GM21737 (cell line): ENCODE measurements around the gene IFNGR2.
"Not testable (repeated sequence)": the region's sequence is repeated elsewhere in the genome, so short reads cannot be mapped to it uniquely, and the experiment has no call there.

Experiments
- ATAC-seq: cut with Tn5 transposase; IDR thresholded peaks from one replicate; pipeline ENCODE4 v1.9.1; 2021; ENCODE audit warnings: mild to moderate bottlenecking, moderate library complexity; ENCODE audit not compliant: unreplicated experiment

IFNGR2 gene

DNA sequence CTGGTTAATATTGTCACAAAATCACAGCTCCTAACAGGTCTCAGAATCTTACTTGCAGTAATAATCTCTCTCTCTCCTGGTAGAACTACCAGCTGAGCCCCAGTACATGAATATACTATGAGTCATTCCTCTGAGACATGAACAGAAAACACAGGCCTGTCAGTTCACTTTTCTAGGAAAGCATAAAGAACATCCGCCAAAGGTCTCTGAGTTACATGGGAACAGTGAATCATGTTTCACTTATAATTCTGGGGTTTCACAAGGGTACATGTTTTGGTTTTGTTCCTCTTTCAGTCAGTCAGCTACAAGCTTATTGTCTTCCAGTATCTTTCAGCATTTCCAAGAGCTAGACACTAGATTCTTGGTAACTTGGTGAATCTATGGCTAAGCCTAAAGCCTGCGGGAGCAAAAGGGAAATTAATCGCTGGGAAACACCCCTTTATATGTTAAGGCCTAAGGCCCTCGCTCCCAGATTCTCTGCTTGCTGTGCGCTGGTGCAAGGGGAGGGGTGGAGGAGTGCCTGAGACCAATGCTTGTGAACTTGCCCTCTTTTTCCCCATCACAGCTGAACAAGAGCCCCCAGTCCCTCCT, 31.7 kb downstream of the IFNGR2 start:
- peak; percentile 81 for ATAC-seq

DNA sequence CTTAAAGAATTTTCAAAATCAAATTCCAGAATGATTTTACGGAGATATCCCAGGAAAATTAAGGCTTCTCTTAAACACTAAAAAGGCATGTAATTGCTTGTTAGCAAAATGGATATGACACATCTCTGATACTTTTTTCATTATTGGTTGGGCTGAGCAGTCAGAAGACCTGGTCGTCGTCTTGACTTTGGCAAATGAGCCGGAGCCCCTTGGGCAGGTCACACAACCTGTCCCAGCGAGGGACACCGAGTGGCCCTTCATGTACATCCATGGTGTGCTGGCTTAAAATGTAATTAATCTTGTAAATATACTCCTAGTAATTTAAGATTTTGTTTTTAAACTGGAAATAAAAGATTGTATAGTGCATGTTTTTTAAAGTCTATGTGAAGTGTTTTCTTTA, 33.9 kb downstream of the IFNGR2 start:
- ATAC-seq, result no peak

DNA sequence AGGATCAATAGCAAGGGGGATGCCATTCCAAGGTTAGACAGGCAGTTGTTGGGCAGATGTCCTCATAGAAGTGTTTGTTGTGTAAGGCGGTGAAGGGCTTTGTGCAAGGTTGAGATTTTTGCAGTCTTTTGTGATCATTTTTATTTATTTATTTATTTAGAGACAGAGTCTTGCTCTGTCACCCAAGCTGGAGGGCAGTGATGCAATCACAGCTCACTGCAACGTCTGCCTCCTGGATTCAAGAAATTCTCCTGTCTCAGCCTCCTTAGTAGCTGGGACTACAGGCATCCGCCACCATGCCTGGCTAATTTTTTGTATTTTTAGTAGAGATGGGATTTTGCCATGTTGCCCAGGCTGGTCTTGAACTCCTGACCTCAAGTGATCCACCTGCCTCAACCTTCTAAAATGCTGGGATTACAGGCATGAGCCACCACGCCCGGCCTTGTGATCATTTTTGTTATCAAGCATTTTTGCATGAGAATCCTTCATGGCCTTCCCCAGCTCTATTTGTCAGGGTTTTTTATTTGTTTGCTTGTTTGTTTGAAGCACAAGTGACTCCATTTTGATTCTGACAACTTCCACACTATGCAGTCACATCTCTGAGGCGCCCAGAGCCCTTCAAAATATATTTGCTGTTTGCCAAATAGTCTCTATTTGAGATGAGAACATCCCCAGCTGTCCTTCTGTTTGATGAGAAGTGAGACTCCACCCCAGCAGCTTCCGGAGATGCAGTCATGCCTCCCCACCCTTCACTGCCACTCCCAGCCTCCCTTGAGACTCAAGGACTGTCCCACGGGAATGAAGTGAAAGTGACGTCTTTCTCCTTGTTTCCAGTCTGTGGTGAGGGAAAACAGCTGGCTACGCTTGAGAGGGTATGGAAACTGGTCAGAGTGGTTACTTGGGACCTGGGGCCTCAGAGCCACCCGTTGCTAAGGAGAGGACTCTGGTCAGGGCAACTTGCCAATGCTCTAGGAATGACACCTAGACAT, 38.6 kb downstream of the IFNGR2 start:
- ATAC-seq, result peak; percentile 67

DNA sequence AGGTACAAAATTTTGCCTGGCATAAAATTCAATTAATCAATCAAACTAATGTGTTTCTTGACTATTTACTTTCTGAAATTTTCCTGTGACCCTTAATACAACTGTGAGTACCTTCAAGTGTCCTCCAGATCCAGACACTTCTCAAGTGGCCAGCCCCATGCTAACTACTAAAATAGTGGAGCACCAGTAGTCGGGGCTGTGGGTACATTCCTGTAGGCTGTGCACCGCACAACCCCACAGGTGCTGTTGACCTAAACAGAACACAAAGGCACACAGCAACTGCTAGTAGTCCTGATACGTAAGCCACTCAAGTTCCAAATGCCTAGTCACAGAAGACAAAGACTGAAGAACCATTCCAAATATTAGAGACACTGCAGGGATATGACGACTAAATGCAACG, 40.0 kb downstream of the IFNGR2 start:
- ATAC-seq, result no peak

DNA sequence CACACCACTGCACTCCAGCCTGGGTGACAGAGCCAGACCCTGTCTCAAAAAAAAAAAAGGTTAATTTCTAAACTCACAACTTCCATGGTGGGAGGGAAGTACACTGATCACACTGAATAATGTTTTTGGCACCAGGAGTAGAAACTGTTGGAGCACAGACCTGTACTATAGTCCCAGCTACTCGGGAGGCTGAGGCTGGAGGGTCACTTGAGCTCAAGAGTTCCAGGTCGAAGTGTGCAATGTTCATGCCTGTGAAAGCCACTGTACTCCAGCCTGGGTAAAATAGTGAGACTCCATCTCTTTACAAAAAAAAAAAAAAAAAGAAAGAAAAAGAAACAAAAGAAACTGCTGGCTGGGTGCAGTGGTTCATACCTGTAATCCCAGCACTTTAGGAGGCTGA, 41.3 kb downstream of the IFNGR2 start:
- no peak for ATAC-seq

DNA sequence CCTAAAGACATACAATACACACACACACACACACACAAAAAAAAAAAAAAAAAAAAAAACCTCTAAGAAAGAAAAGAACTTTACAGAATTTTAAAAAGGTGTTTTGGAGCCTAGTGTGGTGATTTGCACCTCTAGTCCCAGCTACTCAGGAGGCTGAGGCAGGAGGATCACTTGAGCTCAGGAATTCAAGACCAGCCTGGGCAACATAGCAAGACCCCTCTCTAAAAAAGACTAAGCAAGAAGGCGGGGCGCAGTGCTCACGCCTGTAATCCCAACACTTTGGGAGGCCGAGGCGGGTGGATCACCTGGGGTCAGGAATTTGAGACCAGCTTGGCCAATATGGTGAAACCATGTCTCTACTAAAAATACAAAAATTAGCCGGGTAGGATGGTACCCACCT, 43.4 kb downstream of the IFNGR2 start:
- not testable (repeated sequence) for ATAC-seq

DNA sequence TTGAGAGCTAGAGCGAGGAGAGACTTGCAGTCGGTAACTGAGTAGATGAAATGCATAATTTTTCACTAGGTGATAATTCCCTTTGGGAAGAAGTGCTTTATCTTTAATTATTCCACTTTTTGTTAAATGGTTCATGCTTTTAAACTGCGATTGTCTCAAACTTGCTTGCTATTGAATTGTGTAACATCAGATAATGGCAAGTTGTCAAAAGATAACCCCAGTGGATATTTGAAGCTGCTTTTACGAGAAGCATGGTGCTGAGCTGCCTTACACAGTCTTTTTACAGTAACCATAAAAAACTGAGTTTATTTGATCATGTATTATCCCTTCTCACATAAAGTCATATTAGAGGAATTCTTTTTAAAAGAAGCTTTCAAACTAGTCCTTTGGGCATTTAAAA, 46.4 kb downstream of the IFNGR2 start:
- ATAC-seq, result no peak

DNA sequence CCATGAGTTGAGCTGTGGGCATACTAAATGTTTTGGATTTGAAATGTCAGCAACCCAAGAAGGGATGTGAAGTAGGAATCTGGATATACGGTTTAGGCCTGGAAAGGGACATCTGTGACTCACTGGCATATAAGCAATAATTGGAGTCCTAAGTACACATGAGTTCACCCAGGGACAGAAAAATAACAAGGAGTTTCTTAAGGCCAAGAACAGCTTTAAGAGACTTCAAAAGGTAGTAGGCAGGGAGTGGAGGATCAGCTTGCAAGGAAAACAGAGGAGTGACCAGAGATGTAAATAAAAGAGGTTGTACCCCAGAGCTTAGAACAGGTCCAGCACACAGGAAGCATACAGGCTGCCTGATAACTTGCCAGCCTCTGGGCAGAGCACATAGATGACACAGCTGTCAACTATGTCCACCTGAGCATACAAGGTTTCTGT, 48.4 kb downstream of the IFNGR2 start:
- ATAC-seq, result no peak

DNA sequence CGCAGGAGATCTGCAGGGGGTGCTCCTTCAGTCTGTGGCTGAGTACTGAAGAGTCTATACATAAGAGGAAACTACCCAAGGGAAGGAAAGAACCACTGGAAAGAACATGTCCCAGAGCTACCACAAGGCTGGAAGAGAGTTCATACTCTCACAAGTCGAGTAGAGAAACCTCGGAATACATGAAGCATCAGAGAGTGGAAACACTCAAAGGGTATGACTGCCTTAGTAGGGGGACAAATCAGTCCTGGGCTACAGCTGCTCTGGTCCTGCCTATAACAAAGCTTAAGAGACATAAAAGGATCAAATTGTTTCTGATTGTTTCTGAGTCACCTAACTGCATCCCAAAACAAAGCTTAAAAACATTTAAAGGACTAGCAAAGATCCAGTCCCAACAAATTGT, 49.1 kb downstream of the IFNGR2 start:
- no peak for ATAC-seq

DNA sequence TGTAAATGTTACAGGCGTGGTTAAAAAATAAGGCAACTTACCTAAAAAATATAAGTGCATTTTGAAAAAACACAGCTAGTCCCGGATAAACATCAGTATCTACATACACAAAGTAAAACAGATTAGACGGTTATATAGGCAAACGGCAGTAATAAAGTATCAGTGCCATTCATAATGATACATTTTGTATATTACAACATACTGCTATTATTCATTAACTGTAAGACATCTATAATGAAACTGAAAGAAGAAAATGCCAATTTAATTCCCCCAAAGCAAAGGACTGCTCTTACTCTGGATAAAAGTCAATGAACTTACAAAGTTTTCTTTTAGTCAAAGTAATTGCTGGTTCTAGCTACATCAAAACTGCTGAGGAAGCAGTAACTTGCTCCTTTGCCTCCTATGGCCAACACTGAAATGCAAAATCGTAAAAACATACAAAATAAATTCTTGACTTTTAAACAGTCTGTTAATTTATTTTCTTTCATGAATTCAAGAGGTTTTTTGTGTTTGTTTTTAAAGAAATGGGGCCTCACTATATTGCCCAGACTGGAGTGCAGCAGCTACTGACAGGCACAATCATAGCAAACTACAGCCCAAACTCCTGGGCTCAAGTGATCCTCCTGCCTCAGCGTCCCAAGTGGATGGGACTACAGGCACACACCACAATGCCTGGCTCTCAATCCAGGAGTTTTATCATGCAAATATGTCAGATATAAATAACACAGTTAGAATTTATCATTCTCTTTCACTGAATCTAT, 52.7 kb downstream of the IFNGR2 start:
- ATAC-seq, result no peak

DNA sequence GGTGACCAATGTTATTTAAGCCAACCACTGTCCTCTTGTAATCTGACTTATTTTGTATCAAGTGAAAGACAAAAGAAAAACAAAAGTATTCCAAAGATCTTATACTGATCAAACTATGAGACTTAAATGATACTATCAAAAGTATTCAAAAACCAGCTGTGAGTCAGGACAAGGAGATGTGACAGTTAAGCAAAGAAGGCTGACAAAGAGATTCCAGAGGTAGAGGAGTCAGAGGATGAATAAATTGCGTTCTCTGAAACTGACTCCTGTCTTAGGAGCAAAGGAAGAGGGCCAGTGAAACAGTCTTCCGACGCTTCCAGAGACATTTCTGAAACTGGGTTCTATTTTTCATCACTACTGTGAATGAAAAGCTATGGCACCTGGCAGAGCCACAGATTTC, 55.6 kb downstream of the IFNGR2 start:
- no peak for ATAC-seq

DNA sequence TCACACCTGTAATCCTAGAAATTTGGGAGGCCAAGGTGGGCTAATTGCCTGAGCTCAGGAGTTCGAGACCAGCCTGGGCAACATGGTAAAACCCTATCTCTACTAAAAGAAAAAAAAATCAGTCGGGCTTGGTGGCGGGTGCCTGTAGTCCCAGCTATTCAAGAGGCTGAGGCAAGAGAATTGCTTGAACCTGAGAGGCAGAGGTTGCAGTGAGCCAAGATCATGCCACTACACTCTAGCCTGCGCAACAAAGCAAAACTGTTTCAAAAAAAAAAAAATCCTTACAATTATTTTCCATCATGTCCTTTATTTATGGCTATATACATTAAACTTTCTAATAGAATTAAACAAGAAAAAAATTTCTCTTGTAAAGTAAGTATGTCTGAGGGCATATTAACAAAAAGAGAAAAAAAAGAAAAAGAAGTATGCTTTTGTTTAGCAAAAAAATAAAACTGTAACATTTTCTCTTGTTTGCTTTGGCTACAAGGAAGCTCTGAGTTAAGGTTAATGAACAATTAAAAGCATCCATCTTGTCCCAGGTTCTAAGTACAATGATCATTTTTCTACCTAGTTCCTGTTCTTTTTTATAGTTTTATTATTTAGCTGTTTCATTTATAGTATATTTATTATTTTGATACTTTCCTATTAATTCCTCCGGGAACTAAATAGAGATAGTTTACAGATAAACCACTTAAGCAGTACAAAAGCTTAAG, 58.5 kb downstream of the IFNGR2 start:
- no peak for ATAC-seq

DNA sequence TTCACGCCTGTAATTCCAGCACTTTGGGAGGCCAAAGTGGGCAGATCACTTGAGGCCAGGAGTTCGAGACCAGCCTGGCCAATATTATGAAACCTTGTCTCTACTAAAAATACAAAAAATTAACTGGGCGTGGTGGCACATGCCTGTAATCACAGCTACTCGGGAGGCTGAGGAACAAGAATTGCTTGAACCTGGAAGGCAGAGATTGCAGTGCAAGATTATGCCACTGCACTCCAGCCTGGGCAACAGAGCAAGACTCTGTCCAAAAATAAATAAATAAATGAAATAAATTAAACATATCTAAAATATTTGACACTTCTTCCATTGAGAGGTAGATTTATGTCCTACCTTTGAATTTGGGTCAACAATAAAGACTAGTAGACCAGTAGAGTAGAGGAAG, 66.0 kb downstream of the IFNGR2 start:
- not testable (repeated sequence) for ATAC-seq

DNA sequence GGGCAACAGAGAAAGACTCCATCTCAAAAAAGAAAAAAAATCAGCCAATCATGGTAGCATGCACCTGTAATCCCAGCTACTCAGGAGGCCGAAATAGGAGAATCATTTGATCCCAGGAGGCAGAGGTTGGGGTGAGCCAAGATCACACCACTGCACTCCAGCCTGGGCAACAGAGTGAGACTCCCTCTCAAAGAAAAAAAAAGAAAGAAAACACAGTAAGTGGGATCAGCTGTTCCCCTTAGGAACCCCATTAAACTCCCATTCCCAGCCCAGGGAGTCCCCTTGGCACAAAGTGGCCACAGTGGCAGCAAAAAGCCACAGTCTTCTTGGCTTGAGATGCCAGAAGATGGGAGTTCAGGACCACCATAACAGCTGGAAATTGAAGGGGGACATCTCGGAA, 67.5 kb downstream of the IFNGR2 start:
- ATAC-seq, result no peak

DNA sequence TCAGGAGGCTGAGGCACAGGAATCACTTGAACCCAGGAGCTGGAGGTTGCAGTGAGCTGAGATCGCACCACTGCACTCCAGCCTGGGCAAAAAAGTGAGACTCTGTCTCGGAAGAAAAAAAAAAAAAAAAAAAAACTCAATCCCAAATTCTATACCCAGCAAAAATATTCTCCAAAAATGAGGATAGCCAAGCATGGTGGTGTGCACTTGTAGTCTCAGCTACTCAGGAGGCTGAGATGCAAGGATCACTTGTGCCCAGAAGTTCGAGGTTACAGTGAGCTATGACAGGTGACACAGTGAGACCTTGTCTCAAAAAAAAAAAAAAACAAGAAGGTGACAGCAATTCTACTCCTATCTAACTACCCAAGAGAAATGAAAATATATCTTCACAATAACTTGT, 70.1 kb downstream of the IFNGR2 start:
- ATAC-seq, result no peak

DNA sequence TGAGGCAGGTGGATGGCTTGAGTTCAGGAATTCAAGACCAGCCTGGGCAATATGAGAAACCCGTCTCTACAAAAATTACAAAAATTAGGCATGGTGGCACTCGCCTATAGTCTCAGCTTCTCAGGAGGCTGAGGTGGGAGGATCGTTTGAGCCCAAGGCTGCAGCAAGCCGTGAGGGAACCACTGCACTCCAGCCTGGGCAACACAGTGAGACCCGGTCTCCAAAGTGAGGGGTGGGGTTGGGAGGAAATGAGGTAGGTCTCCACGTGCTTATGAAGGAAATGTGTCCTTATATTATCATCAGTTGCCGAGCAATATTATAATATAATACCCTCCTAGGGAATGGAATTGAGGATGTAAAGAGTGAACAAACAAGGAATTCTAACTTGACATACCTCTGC, 73.9 kb downstream of the IFNGR2 start:
- ATAC-seq, result no peak

DNA sequence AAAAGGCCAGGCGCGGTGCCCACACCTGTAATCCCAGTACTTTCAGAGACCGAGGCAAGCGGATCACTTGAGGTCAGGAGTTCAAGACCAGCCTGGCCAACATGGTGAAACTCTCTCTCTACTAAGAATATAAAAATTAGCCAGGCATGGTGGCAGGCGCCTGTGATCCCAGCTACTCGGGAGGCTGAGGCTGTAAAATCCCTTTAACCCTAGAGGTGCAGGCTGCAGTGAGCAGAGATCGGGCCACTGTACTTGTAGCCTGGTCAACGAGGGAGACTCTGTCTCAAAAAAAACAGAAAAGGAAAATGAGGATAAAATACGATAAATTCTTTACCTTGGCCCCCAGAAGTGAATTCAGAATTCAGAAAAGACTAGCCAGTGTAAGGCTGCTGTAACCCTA, 75.0 kb downstream of the IFNGR2 start:
- no peak for ATAC-seq

DNA sequence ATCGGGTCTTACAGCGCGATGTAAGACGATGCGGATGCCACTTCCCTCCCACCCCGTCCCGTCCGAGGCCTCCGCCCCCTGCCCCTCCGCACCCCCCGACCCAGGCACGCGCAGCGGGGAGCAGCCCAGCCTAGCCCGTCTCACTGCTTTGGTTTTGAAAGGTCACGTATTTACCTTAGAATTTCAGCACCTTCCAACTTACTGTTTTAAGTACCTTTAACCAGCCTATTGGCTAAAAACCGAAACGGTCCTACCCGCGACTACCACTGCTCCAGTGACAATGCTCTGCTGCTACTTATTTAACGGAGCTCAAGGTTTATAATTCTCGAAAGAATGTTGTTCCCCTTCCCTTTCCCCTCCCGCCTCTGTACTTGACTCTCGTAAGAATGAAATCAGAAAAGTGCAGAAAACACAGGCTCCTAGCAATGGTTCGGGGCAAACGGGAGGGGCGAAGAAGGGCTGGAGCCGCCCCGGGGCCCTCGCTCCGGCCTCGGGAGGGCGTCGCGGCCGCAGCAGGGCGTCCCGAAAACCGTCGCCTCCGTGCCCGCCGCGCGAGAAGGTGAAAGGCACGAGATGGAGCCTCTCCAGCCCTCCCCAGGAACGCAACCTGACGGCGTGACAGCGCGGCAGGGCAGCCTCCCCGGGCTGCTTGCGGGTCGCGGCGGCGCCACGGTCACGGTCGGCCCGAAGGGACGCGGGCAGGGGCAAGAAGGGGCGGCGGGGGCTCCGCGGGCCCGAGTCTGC, 75.9 kb downstream of the IFNGR2 start:
- ATAC-seq, result peak; percentile 8

DNA sequence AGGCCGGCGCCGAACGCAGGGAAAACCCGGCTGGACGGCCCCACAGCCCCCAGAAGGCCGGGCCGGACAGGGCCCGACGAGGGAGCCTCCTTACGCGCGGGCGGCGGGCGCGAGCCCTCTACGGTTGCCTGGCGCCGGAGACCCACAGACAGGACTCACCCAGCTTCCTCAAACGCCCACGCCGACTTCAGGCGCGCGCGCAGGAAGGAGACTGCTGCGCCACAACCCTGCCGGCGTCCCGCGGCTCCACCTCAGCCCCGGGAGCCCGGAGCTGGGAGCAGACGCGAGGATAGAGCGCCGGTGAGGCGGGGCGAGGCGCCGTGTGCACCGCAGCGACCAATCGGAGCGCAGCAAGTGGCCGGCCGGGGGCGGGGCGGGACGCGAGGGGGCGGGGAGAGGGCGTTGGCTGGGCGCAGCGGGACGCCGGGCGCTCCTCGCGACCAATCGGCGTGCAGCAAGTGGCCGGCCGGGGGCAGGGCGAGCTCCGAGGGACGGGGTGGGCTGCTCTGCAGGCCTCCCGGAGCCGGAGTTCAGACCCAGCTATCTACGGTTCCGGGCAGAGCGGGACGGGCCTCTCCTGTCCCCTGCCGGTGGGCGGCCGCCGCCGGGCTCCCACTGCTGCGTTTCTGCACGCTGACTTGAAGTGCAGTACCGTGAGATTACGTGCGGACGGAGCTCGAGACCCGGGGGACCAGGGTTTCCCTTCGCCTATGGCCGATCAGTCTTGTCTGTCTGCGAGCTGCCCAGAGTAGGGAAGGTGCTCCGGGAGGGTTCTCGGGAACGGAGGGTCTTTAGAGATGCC, 76.7 kb downstream of the IFNGR2 start, which contains the start of gene TMEM50B:
Gene TMEM50B (minus strand): TSS at position 296 of the 802 bp plus-strand sequence. CDS start 11,089 bp downstream, outside the sequence.
- ATAC-seq, result peak; percentile 88
